Heart left ventricle (tissue), 13 donors: Measurements from ENCODE around the gene MBD3.

Experiments used
- CTCF ChIP-seq, 12 donors: fragments of 200-600 bp; sonication (generic) in 4 of 12; IDR thresholded peaks; one replicate each; pipeline versions ENCODE4 v1.5.0 to v1.8.0; 2018 to 2022; ENCODE audit warnings: antibody characterized with exemption in 12 of 12, mild to moderate bottlenecking in 5 of 12
- POLR2A ChIP-seq, 2 donors: fragments of 450-650 bp; IDR thresholded peaks; one replicate each; pipeline ENCODE4 v1.6.1; 2017; ENCODE audit warnings: antibody characterized with exemption in 2 of 2, mild to moderate bottlenecking in 2 of 2, moderate library complexity in 2 of 2
- donor health status: ischemic (EF 13 %, LVEDD 7.1; RV severe dilation, severe dysfunction).
- donor health status: DM: no; HTN: yes; CAD: no.
- donor health status: DM: no; HTN: no; CAD: no.
- donor health status: ischemic (EF 25% LVEDD 6.9; RV normal size, moderate dysfunction).
- donor health status: ischemic (EF 25% LVEDD 5.7; RV mildly dilated, moderate dysfunction).
- donor health status: ischemic (EF 35%, LVEDD 5.7; RV mildly dilated, moderate dysfunction).
- donor health status: nonischemic (EF 11% LVEDD 7.7; RV severe dilation, severe dysfunction).
- donor health status: DM: yes; HTN: yes; CAD: no.
- donor health status: PGD.
- donor health status: ischemic (EF 29% LVEDD 5.4; RV normal size, mild dysfunction).
- donor health status: nonischemic (EF 23%, LVEDD 6.1; RV moderate dilation, normal function).

DNA sequence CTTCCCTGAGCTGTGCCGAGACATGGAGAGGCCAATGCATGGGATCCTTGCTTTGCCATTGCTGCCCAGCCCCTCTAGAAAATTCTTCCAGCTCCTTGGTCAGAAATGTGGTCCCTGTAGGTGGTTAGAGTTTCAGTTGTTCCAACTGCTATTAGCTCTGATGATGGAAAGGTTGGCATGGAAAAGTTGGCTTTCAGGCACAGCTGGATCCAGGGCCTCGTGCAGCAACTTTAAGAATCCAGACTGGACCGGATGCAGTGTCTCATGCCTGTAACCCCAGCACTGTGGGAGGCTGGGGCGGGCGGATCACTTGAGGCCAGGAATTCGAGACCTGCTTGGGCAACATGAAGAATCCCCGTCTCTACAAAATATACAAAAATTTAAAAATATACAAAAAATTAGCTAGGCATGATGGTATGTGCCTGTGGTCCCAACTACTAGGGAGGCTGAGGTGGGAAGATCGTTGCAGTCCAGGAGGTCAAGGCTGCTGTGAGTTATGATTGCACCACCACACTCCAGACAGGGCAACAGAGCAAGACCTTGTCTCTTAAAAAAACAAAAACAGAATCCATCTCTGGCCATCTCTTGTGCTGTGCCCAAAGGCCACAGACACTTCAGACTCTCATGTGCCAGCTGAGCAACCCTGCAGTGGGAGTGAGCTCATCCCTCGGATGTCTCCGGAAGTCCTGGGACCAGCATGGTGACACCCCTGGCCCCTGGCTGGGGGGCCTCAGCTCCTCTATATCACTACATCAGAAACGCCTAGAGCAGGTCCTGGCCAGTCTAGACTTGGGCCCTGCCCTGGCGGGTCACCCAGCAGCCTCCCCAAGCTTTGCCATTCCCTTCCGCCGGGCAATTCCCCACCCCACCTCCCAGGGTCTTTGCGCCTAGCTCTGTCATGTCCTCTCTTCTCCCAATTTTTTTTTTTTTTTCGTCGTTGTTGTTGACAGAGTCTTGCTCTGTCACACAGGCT is 41.3 kb downstream of the MBD3 start:
- no peak for TF ChIP-seq CTCF (IDR thresholded peaks at IDR 0.05)
- TF ChIP-seq POLR2A (IDR thresholded peaks at IDR 0.05), result no peak
